HCT116 (cell line): ENCODE measurements around the gene SLC26A3. TPM values are rescaled to one million over a fixed set of nuclear protein-coding genes. Genes with fewer than 3 reads are reported as not detected.

Experiments used
- ATAC-seq: fragments of 200-7000 bp; cut with Tn5 transposase; 2 replicates; pipeline ENCODE4 v1.9.1; 2020; ENCODE audit warnings: mild to moderate bottlenecking, moderate library complexity
- BruUV-seq: library from RNA; stranded (reverse); fragments of 400-500 nt; replicated peaks from 2 replicates; lab custom pipeline; 2021; lab: Mats Ljungman, UMichigan
- CTCF ChIA-PET: fragments of 300-600 bp; sonication (Branson Sonifier 250); formaldehyde crosslinking; loops from one replicate; lab custom pipeline; 2021; ENCODE audit warnings: antibody characterized with exemption; lab: Charles Lee
- POLR2A ChIA-PET: fragments of 300-600, 350-600 bp; sonication (Branson Sonifier 250); formaldehyde crosslinking; loops from one replicate; lab custom pipeline; 2021; ENCODE audit warnings: antibody characterized with exemption; lab: Charles Lee
- RAD21 ChIA-PET, 2 experiments: fragments of 300-600 bp; sonication (Branson Sonifier 250); formaldehyde crosslinking; loops; one replicate each; lab custom pipeline; 2023; ENCODE audit warnings: low total read pairs in 2 of 2; ENCODE audit not compliant: uncharacterized antibody in 2 of 2, unreplicated experiment in 2 of 2, low non-redundant PET in 1 of 2; lab: Charles Lee
- DNase-seq: peaks from one replicate; pipeline ENCODE4 v3.0.0-alpha.2; 2010; ENCODE audit warnings: low read depth, low spot score
- H2AFZ ChIP-seq: fragments of 200-600 bp; shearing (Covaris generic), sonication (generic); 2 replicates; pipeline ENCODE4 v1.6.1; 2017; ENCODE audit warnings: low read depth, mixed run types, mixed read lengths, antibody characterized with exemption, low read length; ENCODE audit not compliant: poor library complexity, severe bottlenecking
- H3K27ac ChIP-seq: 2 replicates; pipeline ENCODE4 v1.5.1; 2012; ENCODE audit warnings: low read depth, low read length
- H3K27me3 ChIP-seq: fragments of 200-600 bp; sonication (generic); 2 replicates; pipeline ENCODE4 v1.6.1; 2016; ENCODE audit warnings: mixed run types, low read length, mixed read lengths; ENCODE audit not compliant: insufficient read depth
- H3K36me3 ChIP-seq, 2 experiments: fragments of 200-500 bp in 1 of 2; fragments of 200-600 bp in 1 of 2; sonication (Bioruptor generic) in 1 of 2; sonication (generic) in 1 of 2; 2 replicates each; pipeline versions ENCODE4 v1.5.1 to v1.6.1; 2014 to 2016; ENCODE audit warnings: low read length in 2 of 2, inconsistent platforms in 1 of 2, mixed read lengths in 1 of 2, mixed run types in 1 of 2; ENCODE audit not compliant: insufficient read depth in 2 of 2, control insufficient read depth in 1 of 2
- H3K4me1 ChIP-seq, 2 experiments: fragments of 200-600 bp in 1 of 2; sonication (generic) in 1 of 2; 2 replicates each; pipeline versions ENCODE4 v1.5.1 to v1.6.1; 2012 to 2017; ENCODE audit warnings: low read length in 2 of 2, inconsistent platforms in 1 of 2, mild to moderate bottlenecking in 1 of 2, mixed read lengths in 1 of 2, mixed run types in 1 of 2, moderate library complexity in 1 of 2; ENCODE audit not compliant: insufficient read depth in 2 of 2, control insufficient read depth in 1 of 2
- H3K4me2 ChIP-seq: fragments of 200-600 bp; sonication (generic); 2 replicates; pipeline ENCODE4 v1.6.1; 2017; ENCODE audit warnings: mixed run types, low read length, mixed read lengths
- H3K4me3 ChIP-seq, 2 experiments: fragments of 200-600 bp in 1 of 2; sonication (generic) in 1 of 2; replicated peaks in 1 of 2; 2 replicates each; pipeline ENCODE4 v1.5.1; 2011 to 2016; ENCODE audit warnings: low read length in 2 of 2, control low read depth in 1 of 2, low read depth in 1 of 2, mild to moderate bottlenecking in 1 of 2, mixed read lengths in 1 of 2, mixed run types in 1 of 2
- H3K79me2 ChIP-seq: fragments of 200-600 bp; sonication (generic); 2 replicates; pipeline ENCODE4 v1.6.1; 2017; ENCODE audit warnings: mild to moderate bottlenecking, mixed run types, low read length, moderate library complexity, mixed read lengths; ENCODE audit not compliant: insufficient read depth
- H3K9ac ChIP-seq: fragments of 200-600 bp; sonication (generic); 2 replicates; pipeline ENCODE4 v1.6.1; 2016; ENCODE audit warnings: low read length, mixed read lengths
- H3K9me2 ChIP-seq: fragments of 200-600 bp; sonication (generic), shearing (Covaris generic); 2 replicates; pipeline ENCODE4 v1.6.1; 2017; ENCODE audit warnings: mixed run types, mild to moderate bottlenecking, moderate library complexity; ENCODE audit not compliant: insufficient read depth
- H3K9me3 ChIP-seq, 2 experiments: fragments of 200-500 bp in 1 of 2; fragments of 200-600 bp in 1 of 2; sonication (Bioruptor generic) in 1 of 2; sonication (generic) in 1 of 2; 2 replicates each; pipeline ENCODE4 v1.6.1; 2014 to 2017; ENCODE audit warnings: low read length in 2 of 2, mixed read lengths in 2 of 2, inconsistent platforms in 1 of 2, low read depth in 1 of 2, mild to moderate bottlenecking in 1 of 2, mixed run types in 1 of 2, moderate library complexity in 1 of 2; ENCODE audit not compliant: control insufficient read depth in 1 of 2, insufficient read depth in 1 of 2
- H4K20me1 ChIP-seq: fragments of 200-600 bp; sonication (generic), shearing (Covaris generic); 2 replicates; pipeline ENCODE4 v1.6.1; 2017; ENCODE audit warnings: mixed run types, mild to moderate bottlenecking, moderate library complexity; ENCODE audit not compliant: insufficient read depth
- ATF3 ChIP-seq: IDR thresholded peaks from 2 replicates; pipeline ENCODE4 v1.6.1; 2012
- CBX3 ChIP-seq: IDR thresholded peaks from 2 replicates; pipeline ENCODE4 v1.6.1; 2012; ENCODE audit warnings: low read depth
- CEBPB ChIP-seq: IDR thresholded peaks from 2 replicates; pipeline ENCODE4 v1.6.1; 2012; ENCODE audit warnings: low read depth
- CTCF ChIP-seq, 3 experiments: fragments of 200-600 bp in 1 of 3; sonication (generic) in 1 of 3; IDR thresholded peaks in 2 of 3; conservative IDR thresholded peaks in 1 of 3; 2 replicates each; pipeline ENCODE4 v1.5.1; 2012 to 2017; ENCODE audit warnings: low read depth in 2 of 3, low read length in 2 of 3, antibody characterized with exemption in 1 of 3, borderline replicate concordance in 1 of 3, control low read depth in 1 of 3, mild to moderate bottlenecking in 1 of 3, mixed read lengths in 1 of 3, mixed run types in 1 of 3, moderate library complexity in 1 of 3; ENCODE audit not compliant: insufficient read depth in 1 of 3
- EZH2 ChIP-seq: fragments of 200-600 bp; sonication (generic); IDR thresholded peaks from 2 replicates; pipeline ENCODE4 v1.6.1; 2017; ENCODE audit warnings: antibody characterized with exemption, mixed run types
- MAX ChIP-seq: IDR thresholded peaks from 2 replicates; pipeline ENCODE4 v1.6.1; 2012
- SIN3A ChIP-seq: IDR thresholded peaks from 2 replicates; pipeline ENCODE4 v1.6.1; 2012; ENCODE audit warnings: low read depth
- SP1 ChIP-seq: IDR thresholded peaks from 2 replicates; pipeline ENCODE4 v1.6.1; 2012; ENCODE audit warnings: low read depth
- intact Hi-C: fragments of 100-400 bp; cut with micrococcal nuclease; formaldehyde crosslinking; loops from 2 replicates; pipeline ENCODE4 v1.10.0; 2022
- total RNA-seq: library from RNA; stranded (reverse); gene quantifications from one replicate; pipeline ENCODE4 v1.2.1, GENCODE V29; 2021; ENCODE audit not compliant: unreplicated experiment

SLC26A3 gene
- total RNA-seq, 1 experiment from 2014 or later = 0.54 TPM

GRCh38 chr7:107847168-107847835 is 44.3 kb upstream of the SLC26A3 start (continued):
- TF ChIP-seq MAX (no peak), EZH2 (no peak)

- ChIA-PET CTCF (interaction anchor here (1.0 kb wide), 1 partner anchor 33 kb away, joined by 4 read pairs; no protein-coding TSS in a partner anchor), RAD21 (no interaction called here), POLR2A (interaction anchor here (1.0 kb wide), 1 partner anchor 20 kb away, joined by 3 read pairs; no protein-coding TSS in a partner anchor)
- Histone ChIP-seq H3K4me3 (no peak overlapping the region), H3K27me3 (no peaks in the 10 kb centered on the region), H3K4me1 (no peaks in the 10 kb centered on the region), H3K79me2 (no peaks in the 10 kb centered on the region), H3K27ac (no peak overlapping the region), H3K9me3 (no peaks in the 10 kb centered on the region), H3K9me2 (no peaks in the 10 kb centered on the region), H4K20me1 (no peaks in the 10 kb centered on the region), H3K9ac (no peak overlapping the region), H3K4me2 (no peak overlapping the region), H3K36me3 (no peaks in the 10 kb centered on the region), H2AFZ (no peak overlapping the region)
- intact Hi-C loops = no loop called here
- ATAC-seq (no peak), DNase-seq (no peak)
- BruUV-seq = no TSS peak
- TF ChIP-seq ATF3 (no peak), SP1 (no peak), CBX3 (no peak), CTCF (IDR thresholded peaks at IDR 0.05 in 2 of 3, conservative IDR thresholded peaks at IDR 0.05 in 1 of 3; ENCODE audit: borderline replicate concordance in 1 of 3, insufficient read depth in 1 of 3, low read depth in 2 of 3, low read length in 2 of 3) (no peak), SIN3A (no peak), CEBPB (no peak)
These were observed 43.3 kb upstream of the SLC26A3 start for GRCh38 chr7:107846324-107846723.
